Hepatocyte (in vitro differentiated cells): Measurements from ENCODE around the gene CBR1. TPM values are rescaled to one million over a fixed set of nuclear protein-coding genes. Genes with fewer than 3 reads are reported as not detected.
A peak's percentile ranks its signal among the peaks of the same experiment; 100 is the strongest.

ENCODE experiments used
- DNase-seq: peaks from one replicate; pipeline ENCODE4 v3.0.0-alpha.2; 2016; ENCODE audit warnings: low spot score
- H2AFZ ChIP-seq: fragments of 200-600 bp; sonication (generic); 2 replicates; pipeline ENCODE4 v1.6.0; 2016; ENCODE audit warnings: antibody characterized with exemption, mild to moderate bottlenecking
- H3K27ac ChIP-seq: fragments of 200-600 bp; sonication (generic); 2 replicates; pipeline ENCODE4 v1.5.1; 2016; ENCODE audit warnings: mild to moderate bottlenecking
- H3K27me3 ChIP-seq: fragments of 200-600 bp; sonication (generic); 2 replicates; pipeline ENCODE4 v1.6.1; 2016
- H3K36me3 ChIP-seq: fragments of 200-600 bp; sonication (generic); replicated peaks from 2 replicates; pipeline ENCODE4 v1.5.1; 2016; ENCODE audit warnings: low read depth; ENCODE audit not compliant: insufficient read depth
- H3K4me1 ChIP-seq: fragments of 200-600 bp; sonication (generic); 2 replicates; pipeline ENCODE4 v1.5.1; 2016; ENCODE audit warnings: mild to moderate bottlenecking, moderate library complexity; ENCODE audit not compliant: insufficient read depth
- H3K4me2 ChIP-seq: fragments of 200-600 bp; sonication (generic); 2 replicates; pipeline ENCODE4 v1.6.0; 2016
- H3K4me3 ChIP-seq: fragments of 200-600 bp; sonication (generic); 2 replicates; pipeline ENCODE4 v1.5.1; 2016; ENCODE audit warnings: mild to moderate bottlenecking
- H3K79me2 ChIP-seq: fragments of 200-600 bp; sonication (generic); 2 replicates; pipeline ENCODE4 v1.6.0; 2017; ENCODE audit warnings: mild to moderate bottlenecking
- H3K9me2 ChIP-seq: fragments of 200-600 bp; sonication (generic); replicated peaks from 2 replicates; pipeline ENCODE4 v1.6.0; 2017; ENCODE audit warnings: mild to moderate bottlenecking; ENCODE audit not compliant: insufficient read depth
- H3K9me3 ChIP-seq: fragments of 200-600 bp; sonication (generic); 2 replicates; pipeline ENCODE4 v1.5.1; 2016; ENCODE audit warnings: low read depth, mild to moderate bottlenecking
- H4K20me1 ChIP-seq: fragments of 200-600 bp; sonication (generic); 2 replicates; pipeline ENCODE4 v1.6.0; 2016; ENCODE audit warnings: mild to moderate bottlenecking; ENCODE audit not compliant: insufficient read depth, poor library complexity, severe bottlenecking
- EZH2 ChIP-seq: fragments of 200-600 bp; sonication (generic); IDR thresholded peaks from 2 replicates; pipeline ENCODE4 v1.6.1; 2016; ENCODE audit warnings: antibody characterized with exemption, mild to moderate bottlenecking, borderline replicate concordance
- EZH2phosphoT487 ChIP-seq: fragments of 200-600 bp; sonication (generic); IDR thresholded peaks from one replicate; pipeline ENCODE4 v1.6.1; 2018; ENCODE audit warnings: antibody characterized with exemption, mild to moderate bottlenecking, low read depth, moderate library complexity; ENCODE audit not compliant: unreplicated experiment, severe bottlenecking
- whole genome bisulfite sequencing: methylation state at CpG from one replicate; pipeline ENCODE4 v1.1.6; 2016; ENCODE audit warnings: low lambda C conversion rate; ENCODE audit errors: missing lambda C conversion rate; 5-methylcytosine and 5-hydroxymethylcytosine counted together
- polyA plus RNA-seq: library from polyadenylated mRNA; unstranded; fragments of >200 nt; fragmentation: Nextera tagmentation; extraction: Ambion mirVana; gene quantifications from 2 replicates; pipeline ENCODE4 v1.2.1, GENCODE V29; 2016
- total RNA-seq: library from RNA; depleted of rRNA; stranded (reverse); fragments of >200 nt; gene quantifications from 2 replicates; pipeline ENCODE4 v1.2.3, GENCODE V29; 2014
- TF ChIP-seq, protein P1 (sequence below): fragments of 200-600 bp; sonication (generic); IDR thresholded peaks from 2 replicates; pipeline ENCODE4 v1.5.1; 2016; ENCODE audit warnings: antibody characterized with exemption, mild to moderate bottlenecking; ENCODE audit not compliant: poor library complexity

CBR1 gene
- total RNA-seq (130 and 152 TPM in 2 replicates), polyA plus RNA-seq (89.0 and 113 TPM in 2 replicates)

DNA sequence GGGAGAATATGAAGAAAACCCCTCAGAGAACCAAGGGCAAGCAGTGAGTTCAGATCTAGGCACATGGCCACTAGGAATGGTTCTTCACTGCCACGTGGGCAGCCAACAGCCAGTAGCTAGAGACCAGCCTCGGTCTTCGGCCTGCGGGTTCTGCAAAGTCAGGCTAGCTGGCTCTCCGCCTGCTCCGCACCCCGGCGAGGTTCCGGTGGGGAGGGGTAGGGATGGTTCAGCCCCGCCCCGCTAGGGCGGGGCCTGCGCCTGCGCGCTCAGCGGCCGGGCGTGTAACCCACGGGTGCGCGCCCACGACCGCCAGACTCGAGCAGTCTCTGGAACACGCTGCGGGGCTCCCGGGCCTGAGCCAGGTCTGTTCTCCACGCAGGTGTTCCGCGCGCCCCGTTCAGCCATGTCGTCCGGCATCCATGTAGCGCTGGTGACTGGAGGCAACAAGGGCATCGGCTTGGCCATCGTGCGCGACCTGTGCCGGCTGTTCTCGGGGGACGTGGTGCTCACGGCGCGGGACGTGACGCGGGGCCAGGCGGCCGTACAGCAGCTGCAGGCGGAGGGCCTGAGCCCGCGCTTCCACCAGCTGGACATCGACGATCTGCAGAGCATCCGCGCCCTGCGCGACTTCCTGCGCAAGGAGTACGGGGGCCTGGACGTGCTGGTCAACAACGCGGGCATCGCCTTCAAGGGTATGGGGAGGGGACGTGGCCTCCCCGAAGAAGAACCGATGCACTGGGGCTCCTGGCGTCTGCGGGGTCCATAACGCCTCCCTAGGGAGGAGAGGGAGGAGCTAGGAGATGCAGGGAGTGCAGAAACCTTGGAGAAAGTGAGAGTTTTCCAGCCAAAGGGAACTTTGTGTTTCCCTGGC is at the start of gene CBR1:
CBR1 (plus strand) TSS at position 312 of the 871 bp plus-strand sequence; CDS start at position 404, 92 bp downstream.
- DNase-seq = peak; percentile 90
- Histone ChIP-seq H3K4me2 (peak within 1 kb of the TSS; percentile 88), H3K27me3 (no peaks in the 10 kb centered on the region), H3K4me3 (peak within 1 kb of the TSS; percentile 72), H3K36me3 (no peaks in the 10 kb centered on the region), H3K9me2 (no peaks in the 10 kb centered on the region), H4K20me1 (no peaks in the 10 kb centered on the region), H3K9me3 (peaks cover 7% of the 10 kb centered on the region), H2AFZ (peak within 1 kb of the TSS; percentile 95), H3K4me1 (peaks cover 4% of the 10 kb centered on the region), H3K27ac (peak within 1 kb of the TSS; percentile 72), H3K79me2 (no peaks in the 10 kb centered on the region)
- TF ChIP-seq EZH2phosphoT487 (no peak), EZH2 (no peak)
- TF ChIP-seq, protein P1, sequence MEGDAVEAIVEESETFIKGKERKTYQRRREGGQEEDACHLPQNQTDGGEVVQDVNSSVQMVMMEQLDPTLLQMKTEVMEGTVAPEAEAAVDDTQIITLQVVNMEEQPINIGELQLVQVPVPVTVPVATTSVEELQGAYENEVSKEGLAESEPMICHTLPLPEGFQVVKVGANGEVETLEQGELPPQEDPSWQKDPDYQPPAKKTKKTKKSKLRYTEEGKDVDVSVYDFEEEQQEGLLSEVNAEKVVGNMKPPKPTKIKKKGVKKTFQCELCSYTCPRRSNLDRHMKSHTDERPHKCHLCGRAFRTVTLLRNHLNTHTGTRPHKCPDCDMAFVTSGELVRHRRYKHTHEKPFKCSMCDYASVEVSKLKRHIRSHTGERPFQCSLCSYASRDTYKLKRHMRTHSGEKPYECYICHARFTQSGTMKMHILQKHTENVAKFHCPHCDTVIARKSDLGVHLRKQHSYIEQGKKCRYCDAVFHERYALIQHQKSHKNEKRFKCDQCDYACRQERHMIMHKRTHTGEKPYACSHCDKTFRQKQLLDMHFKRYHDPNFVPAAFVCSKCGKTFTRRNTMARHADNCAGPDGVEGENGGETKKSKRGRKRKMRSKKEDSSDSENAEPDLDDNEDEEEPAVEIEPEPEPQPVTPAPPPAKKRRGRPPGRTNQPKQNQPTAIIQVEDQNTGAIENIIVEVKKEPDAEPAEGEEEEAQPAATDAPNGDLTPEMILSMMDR = no peak
- 8% methylated on average over 61 of the region's 71 CpGs for WGBS

DNA sequence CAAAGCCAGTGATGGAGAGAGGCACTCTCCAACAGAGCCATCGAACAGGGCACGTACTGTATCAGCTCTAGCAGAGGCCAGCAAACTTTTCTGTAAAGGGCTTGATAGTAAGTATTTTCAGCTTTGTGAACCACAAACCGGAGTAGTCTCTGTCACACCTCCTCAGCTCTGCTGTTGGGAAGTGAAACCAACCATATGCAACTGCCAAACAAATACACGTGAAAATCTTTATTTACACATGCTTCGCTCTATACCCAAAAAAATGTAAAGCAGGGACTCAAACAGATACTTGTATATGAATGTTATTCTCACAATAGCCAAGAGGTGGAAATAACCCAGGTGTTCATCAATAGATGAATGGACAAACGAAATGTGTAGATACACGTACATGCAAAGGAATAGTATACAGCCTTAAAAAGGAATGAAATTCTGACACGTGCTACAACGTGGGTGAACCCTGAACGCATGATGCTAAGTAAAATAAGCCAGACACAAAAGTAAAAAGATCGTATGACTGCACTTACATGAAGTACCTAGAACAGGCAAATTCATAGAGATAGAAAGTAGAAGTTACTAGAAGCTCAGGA is 48.5 kb upstream of the CBR1 start:
- Histone ChIP-seq H3K27ac (no peak overlapping the region), H3K36me3 (no peaks in the 10 kb centered on the region), H3K4me2 (no peak overlapping the region), H3K79me2 (no peaks in the 10 kb centered on the region), H3K9me3 (no peaks in the 10 kb centered on the region), H3K27me3 (no peaks in the 10 kb centered on the region), H3K4me3 (no peak overlapping the region), H3K4me1 (peaks cover 5% of the 10 kb centered on the region), H3K9me2 (no peaks in the 10 kb centered on the region), H4K20me1 (no peaks in the 10 kb centered on the region), H2AFZ (no peak overlapping the region)
- WGBS = 96% methylated on average over 11 of the region's 11 CpGs
- TF ChIP-seq EZH2 (no peak), EZH2phosphoT487 (no peak)
- TF ChIP-seq, protein P1 = no peak
- DNase-seq = no peak

GRCh38 chr21:36022427-36023091 is 47.3 kb upstream of the CBR1 start:
- TF ChIP-seq, protein P1 = no peak
- TF ChIP-seq EZH2phosphoT487 = no peak
- no peak for TF ChIP-seq EZH2
- no peaks in the 10 kb centered on the region for H3K36me3 ChIP-seq
- H3K4me3 ChIP-seq = no peak overlapping the region
- H2AFZ ChIP-seq = no peak overlapping the region
- peak overlapping the region; percentile 65 for H3K27ac ChIP-seq
- H3K27me3 ChIP-seq = no peaks in the 10 kb centered on the region
- H3K9me3 ChIP-seq = no peaks in the 10 kb centered on the region
- no peaks in the 10 kb centered on the region for H4K20me1 ChIP-seq
- no peaks in the 10 kb centered on the region for H3K9me2 ChIP-seq
- H3K4me2 ChIP-seq = no peak overlapping the region
- no peak for DNase-seq
- WGBS = 51% methylated on average over 6 of the region's 6 CpGs
- H3K4me1 ChIP-seq = peaks cover 5% of the 10 kb centered on the region
- no peaks in the 10 kb centered on the region for H3K79me2 ChIP-seq
